Neural progenitor cell (in vitro differentiated cells): ENCODE data around the gene LILRB3.

Experiments
- CTCF ChIP-seq: fragments of 200-600 bp; sonication (generic); IDR thresholded peaks from 2 replicates; pipeline ENCODE4 v1.5.1; 2017; ENCODE audit warnings: antibody characterized with exemption, mild to moderate bottlenecking
- EZH2 ChIP-seq: fragments of 200-600 bp; sonication (generic); IDR thresholded peaks from 2 replicates; pipeline ENCODE4 v1.6.1; 2017; ENCODE audit warnings: antibody characterized with exemption, mild to moderate bottlenecking, moderate library complexity
- EZH2phosphoT487 ChIP-seq: fragments of 200-600 bp; sonication (generic); IDR thresholded peaks from 2 replicates; pipeline ENCODE4 v1.6.1; 2017; ENCODE audit warnings: antibody characterized with exemption

- no peak for TF ChIP-seq CTCF
- no peak for TF ChIP-seq EZH2
- TF ChIP-seq EZH2phosphoT487 = no peak
Observed at GRCh38 chr19:54179262-54179852, 43.5 kb downstream of the LILRB3 start.
